K562 (cell line): ENCODE results near the gene DPEP1. TPM values are rescaled to one million over a fixed set of nuclear protein-coding genes. Genes with fewer than 3 reads are reported as not detected.

Source experiments
- ATAC-seq: fragments of 200-7000 bp; cut with Tn5 transposase; 3 replicates; pipeline ENCODE4 v1.9.1; 2020; ENCODE audit warnings: moderate library complexity
- BruUV-seq: library from RNA; stranded (reverse); fragments of 400-500 nt; replicated peaks from 2 replicates; lab custom pipeline; 2021; lab: Mats Ljungman, UMichigan
- CTCF ChIA-PET: fragments of 300-600 bp; formaldehyde crosslinking; extraction: SDS; loops from one replicate; lab custom pipeline; 2021; ENCODE audit warnings: low intra/inter-chr PET ratio; lab: Yijun Ruan, JAX
- POLR2A ChIA-PET: fragments of 300-600, 350-650 bp; sonication (Branson Sonifier 250); formaldehyde crosslinking; extraction: SDS; loops from one replicate; lab custom pipeline; 2021; ENCODE audit warnings: antibody characterized with exemption, inconsistent platforms; lab: Yijun Ruan, JAX
- DNase-seq, 4 experiments: peaks; one replicate each; pipeline versions ENCODE4 v3.0.0 to v3.0.0-alpha.2; 2011 to 2018; ENCODE audit warnings: low spot score in 3 of 4, mixed read lengths in 3 of 4; ENCODE audit errors: extremely low read depth in 1 of 4
- FAIRE-seq: peaks from 2 replicates; lab custom pipeline; 2011; peaks lifted over from hg19 to GRCh38; lab: Jason Lieb, UNC
- H2AFZ ChIP-seq: 2 replicates; pipeline ENCODE4 v1.6.0; 2011; ENCODE audit warnings: low read depth, low read length, control low read depth, inconsistent platforms
- H3K27ac ChIP-seq: fragments of 200-600 bp; 3 replicates; pipeline ENCODE4 v1.8.0; 2011; ENCODE audit warnings: low read depth, mild to moderate bottlenecking, control low read depth, inconsistent platforms, low read length, moderate library complexity, mixed read lengths; ENCODE audit errors: extremely low read depth
- H3K27me3 ChIP-seq, 2 experiments: fragments of 300-600 bp in 1 of 2; 2 replicates in 1 of 2; 3 replicates in 1 of 2; pipeline versions ENCODE4 v1.6.0 to v1.8.0; 2011; ENCODE audit warnings: inconsistent platforms in 2 of 2, low read length in 2 of 2, mild to moderate bottlenecking in 1 of 2, mixed read lengths in 1 of 2, moderate library complexity in 1 of 2; ENCODE audit not compliant: control insufficient read depth in 2 of 2, insufficient read depth in 2 of 2
- H3K36me3 ChIP-seq: fragments of 300-600 bp; 3 replicates; pipeline ENCODE4 v1.8.0; 2011; ENCODE audit warnings: mild to moderate bottlenecking, low read length, inconsistent platforms; ENCODE audit not compliant: control insufficient read depth, insufficient read depth
- H3K4me1 ChIP-seq, 2 experiments: fragments of 200-600 bp in 1 of 2; replicated peaks in 1 of 2; 2 replicates in 1 of 2; 3 replicates in 1 of 2; pipeline versions ENCODE4 v1.5.1 to v1.8.0; 2011; ENCODE audit warnings: inconsistent platforms in 2 of 2, low read length in 2 of 2, mild to moderate bottlenecking in 1 of 2, mixed read lengths in 1 of 2, moderate library complexity in 1 of 2; ENCODE audit not compliant: control insufficient read depth in 2 of 2, insufficient read depth in 2 of 2
- H3K4me2 ChIP-seq: 2 replicates; pipeline ENCODE4 v1.6.1; 2011; ENCODE audit warnings: low read length, control low read depth, inconsistent platforms, mixed read lengths; ENCODE audit not compliant: insufficient read depth
- H3K4me3 ChIP-seq: fragments of 200-600 bp; sonication (generic), shearing (Covaris generic); 2 replicates; pipeline ENCODE4 v1.5.1; 2016; ENCODE audit warnings: control low read depth, inconsistent platforms
- H3K79me2 ChIP-seq: fragments of 200-600 bp; 3 replicates; pipeline ENCODE4 v1.8.0; 2011; ENCODE audit warnings: low read length, inconsistent platforms; ENCODE audit not compliant: control insufficient read depth, insufficient read depth
- H3K9ac ChIP-seq, 2 experiments: 2 replicates each; pipeline versions ENCODE4 v1.6.0 to v1.6.1; 2011; ENCODE audit warnings: low read depth in 2 of 2, low read length in 2 of 2, control low read depth in 1 of 2, inconsistent platforms in 1 of 2, mild to moderate bottlenecking in 1 of 2, mixed read lengths in 1 of 2; ENCODE audit not compliant: insufficient read depth in 1 of 2
- H3K9me1 ChIP-seq: one replicate; pipeline ENCODE4 v1.6.0; 2011; ENCODE audit warnings: inconsistent platforms, mild to moderate bottlenecking, low read length, moderate library complexity; ENCODE audit not compliant: control insufficient read depth, insufficient read depth
- H3K9me3 ChIP-seq: replicated peaks from 2 replicates; pipeline ENCODE4 v1.5.1; 2011; ENCODE audit warnings: low read depth, low read length, inconsistent platforms; ENCODE audit not compliant: control insufficient read depth, insufficient read depth
- H4K20me1 ChIP-seq: replicated peaks from 2 replicates; pipeline ENCODE4 v1.6.1; 2011; ENCODE audit warnings: low read length, inconsistent platforms, mixed read lengths; ENCODE audit not compliant: control insufficient read depth, insufficient read depth
- ARHGAP35 ChIP-seq: fragments of 450-650 bp; IDR thresholded peaks from 2 replicates; pipeline ENCODE4 v1.6.1; 2018; ENCODE audit not compliant: partially characterized antibody
- NCOA2 ChIP-seq, 2 experiments: fragments of 450-650 bp; IDR thresholded peaks; 2 replicates each; pipeline ENCODE4 v1.6.1; 2018; ENCODE audit warnings: mild to moderate bottlenecking in 2 of 2, moderate library complexity in 1 of 2; ENCODE audit not compliant: partially characterized antibody in 2 of 2
- NFYB ChIP-seq: IDR thresholded peaks from 2 replicates; pipeline ENCODE4 v1.6.1; 2011; ENCODE audit warnings: mild to moderate bottlenecking, moderate library complexity; ENCODE audit not compliant: insufficient read length; ENCODE audit errors: extremely low read depth
- RBFOX2 ChIP-seq: fragments of 200-400 bp; formaldehyde crosslinking; IDR thresholded peaks from 2 replicates; pipeline ENCODE4 v1.6.1; 2017; ENCODE audit warnings: low read depth, mild to moderate bottlenecking, low read length, moderate library complexity
- TBP ChIP-seq: optimal IDR thresholded peaks from 2 replicates; pipeline ENCODE3; 2011; ENCODE audit warnings: low read depth, low read length, improper control_type of control experiment
- TCF7L2 ChIP-seq: fragments of 150-350 bp; IDR thresholded peaks from 2 replicates; pipeline ENCODE4 v1.6.1; 2016; ENCODE audit warnings: low read depth, mild to moderate bottlenecking, low read length, moderate library complexity
- YBX1 ChIP-seq: fragments of 450-650 bp; IDR thresholded peaks from 2 replicates; pipeline ENCODE4 v1.7.1; 2016; ENCODE audit warnings: mild to moderate bottlenecking
- ZNF354B ChIP-seq: fragments of 250-450 bp; sonication (Bioruptor Pico); IDR thresholded peaks from 2 replicates; pipeline ENCODE4 v1.4.0; 2020
- ZNF507 ChIP-seq: conservative IDR thresholded peaks from 2 replicates; pipeline ENCODE4 v1.6.1; 2017; ENCODE audit warnings: missing genetic modification characterization, missing compliant biosample characterization
- ZNF551 ChIP-seq: fragments of 250-450 bp; sonication (Bioruptor Pico); IDR thresholded peaks from 2 replicates; pipeline ENCODE4 v1.5.0; 2021; ENCODE audit warnings: mild to moderate bottlenecking, moderate library complexity
- WGBS: fragments of 100-300 bp; shearing (Covaris generic); methylation state at CpG from one replicate; pipeline ENCODE4 v1.1.6; 2016; ENCODE audit warnings: low coverage, mixed read lengths; ENCODE audit not compliant: insufficient coverage; ENCODE audit errors: missing lambda C conversion rate; 5-methylcytosine and 5-hydroxymethylcytosine counted together
- in situ Hi-C: fragments of 300-500 bp; cut with MboI; formaldehyde crosslinking; loops from 4 replicates; pipeline ENCODE4 v1.15.0; 2018; ENCODE audit warnings: inconsistent platforms, mixed read lengths
- intact Hi-C: fragments of 100-400 bp; cut with micrococcal nuclease; formaldehyde crosslinking; loops from 2 replicates; pipeline ENCODE4 v1.14.2; 2022
- polyA plus RNA-seq, 8 experiments: library from polyadenylated mRNA; depleted of rRNA in 4 of 8; stranded (reverse) in 5 of 8; unstranded in 3 of 8; fragments of >200 nt; fragmentation: Nextera tagmentation in 2 of 8; fragmentation: Illumina TruSeq in 1 of 8; extraction: Ambion mirVana in 2 of 8; extraction: Trizol in 1 of 8; gene quantifications; 2 replicates each; pipeline versions ENCODE4 v1.2.1 to v1.2.3, GENCODE V29; 2011 to 2014; ENCODE audit warnings: inconsistent platforms in 1 of 8, missing spikeins in 1 of 8
- total RNA-seq, 7 experiments: library from RNA; depleted of rRNA in 6 of 7; stranded (reverse); fragments of >200 nt in 6 of 7; fragmentation: Illumina TruSeq in 2 of 7; extraction: Trizol in 2 of 7; gene quantifications; 2 replicates each; pipeline versions ENCODE4 v1.2.1 to v1.2.3, GENCODE V29; 2011 to 2021; ENCODE audit warnings: low replicate concordance in 1 of 7

DPEP1 gene
- total and polyA plus RNA-seq, 9 of the 15 experiments (the other 6 are each of a cell fraction or from before 2014, with no cell fraction given): 0.14 to 0.31 (median 0.20) TPM; not detected in 6

DNA sequence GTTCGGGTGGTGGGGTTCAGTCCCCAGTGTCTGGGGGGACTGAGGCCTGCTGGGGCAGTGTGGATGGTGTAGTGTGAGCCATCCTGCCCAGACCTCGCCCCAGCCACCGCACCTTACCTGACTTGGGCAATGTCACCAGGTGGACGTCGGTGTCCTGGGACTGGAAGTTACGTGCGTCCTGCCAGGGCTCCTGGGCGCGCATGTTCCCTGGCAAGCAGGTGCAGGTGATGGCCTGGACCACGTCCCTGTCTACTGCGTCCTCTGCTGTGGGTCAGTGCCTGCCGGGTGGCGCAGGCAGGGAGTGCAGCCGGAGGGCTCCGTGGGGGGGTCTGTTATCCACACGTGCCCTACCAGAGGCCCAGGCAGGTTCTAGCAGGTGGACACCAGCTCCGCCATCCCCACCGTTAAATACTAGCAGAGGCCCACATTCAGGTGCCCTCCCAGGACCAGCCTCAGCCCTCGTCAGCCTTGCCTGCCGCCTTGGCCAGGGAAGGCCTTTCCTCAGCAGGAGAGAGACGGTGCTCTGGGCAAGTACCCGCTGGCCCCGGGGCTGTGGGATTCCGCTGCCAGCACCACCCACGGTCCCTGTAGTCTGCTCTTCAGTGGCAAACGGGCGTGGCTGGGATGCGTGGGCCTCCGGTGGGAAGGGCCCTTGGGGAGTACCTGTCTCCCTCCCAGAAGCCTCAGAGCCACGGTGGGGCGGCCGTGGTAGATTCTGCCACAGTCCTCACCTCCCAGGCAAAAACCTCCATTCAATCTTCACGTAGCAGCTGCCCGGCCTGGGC, 8.1 kb upstream of the DPEP1 start:
- in situ Hi-C loops: no loop called here
- Histone ChIP-seq H3K27ac (no peak overlapping the region), H3K36me3 (no peaks in the 10 kb centered on the region), H2AFZ (no peak overlapping the region), H4K20me1 (0 out of 2 replicates have a peak, but pooled peaks cover 5% of the 10 kb centered on the region), H3K27me3 (no peaks in the 10 kb centered on the region), H3K9ac (peak overlapping the region in 1 of 2 experiments; percentile 58; a peak in 1 of 4 replicates), H3K9me3 (no peaks in the 10 kb centered on the region), H3K9me1 (no peaks in the 10 kb centered on the region), H3K4me2 (no peak overlapping the region), H3K4me1 (peaks cover 19 to 55% of the 10 kb centered on the region in 2 experiments; a peak in 4 of 5 replicates), H3K4me3 (no peak overlapping the region), H3K79me2 (no peaks in the 10 kb centered on the region)
- no TSS peak for BruUV-seq
- ATAC-seq (no peak), DNase-seq (no peak), FAIRE-seq (no peak)
- TF ChIP-seq YBX1: no peak
- POLR2A ChIA-PET: no interaction called here
- 61% methylated on average over 31 of the region's 34 CpGs for WGBS
- intact Hi-C loops: no loop called here
- CTCF ChIA-PET: no interaction called here

DNA sequence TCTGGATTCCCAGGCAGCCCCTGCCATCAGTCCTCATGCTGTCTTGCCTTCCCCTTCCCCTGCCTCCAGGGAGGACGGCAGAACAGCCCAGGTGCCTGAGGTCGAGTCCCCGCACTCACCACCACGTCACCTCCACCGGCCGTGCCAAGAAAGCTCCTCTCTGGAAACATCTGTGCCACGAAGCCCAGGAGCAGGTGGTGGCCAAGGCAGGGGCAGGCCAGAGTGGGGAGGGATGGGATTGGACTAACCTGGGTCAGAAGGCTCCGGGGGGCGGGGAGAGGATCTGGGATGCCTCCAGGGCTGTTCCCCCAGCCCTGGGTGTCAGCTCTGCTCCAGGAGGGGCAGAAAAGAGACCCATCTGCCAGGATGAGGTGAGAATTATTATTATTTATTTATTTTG, 7.4 kb upstream of the DPEP1 start:
- no peak for ATAC-seq
- Histone ChIP-seq H3K4me3 (no peak overlapping the region), H3K79me2 (no peaks in the 10 kb centered on the region), H3K9me1 (no peaks in the 10 kb centered on the region), H3K9ac (no peak overlapping the region; a peak in 1 of 4 replicates), H4K20me1 (0 out of 2 replicates have a peak, but pooled peaks cover 5% of the 10 kb centered on the region), H3K4me1 (peaks cover 19 to 53% of the 10 kb centered on the region in 2 experiments; a peak in 4 of 5 replicates), H3K9me3 (no peaks in the 10 kb centered on the region), H3K4me2 (no peak overlapping the region), H2AFZ (no peak overlapping the region), H3K27me3 (no peaks in the 10 kb centered on the region), H3K36me3 (no peaks in the 10 kb centered on the region), H3K27ac (no peak overlapping the region)
- in situ Hi-C loops: no loop called here
- FAIRE-seq: no peak
- POLR2A ChIA-PET: interaction anchor here (0.7 kb wide), 1 partner anchor 27 kb away, joined by 3 read pairs; no protein-coding TSS in a partner anchor
- TF ChIP-seq ZNF354B: no peak
- TF ChIP-seq TCF7L2: no peak
- no peak for TF ChIP-seq TBP
- no peak for TF ChIP-seq RBFOX2
- no peak for TF ChIP-seq ZNF551
- no peak for TF ChIP-seq NFYB
- TF ChIP-seq ZNF507: no peak
- no peak for TF ChIP-seq ARHGAP35
- no peak for TF ChIP-seq NCOA2 (IDR thresholded peaks at IDR 0.05; ENCODE audit: partially characterized antibody in 2 of 2)
- no TSS peak for BruUV-seq
- CTCF ChIA-PET: no interaction called here
- 73% methylated on average over 5 of the region's 9 CpGs for WGBS
- DNase-seq: no peak
- intact Hi-C loops: no loop called here
